ENCODE results near the gene BANF2. TPM values are rescaled to one million over a fixed set of nuclear protein-coding genes. Genes with fewer than 3 reads are reported as not detected.

Gene BANF2
- total and polyA plus RNA-seq, 2 of the 13 experiments (the other 11 are each of a cell fraction or from before 2014, with no cell fraction given), result 0.35 TPM; not detected in 1

DNA sequence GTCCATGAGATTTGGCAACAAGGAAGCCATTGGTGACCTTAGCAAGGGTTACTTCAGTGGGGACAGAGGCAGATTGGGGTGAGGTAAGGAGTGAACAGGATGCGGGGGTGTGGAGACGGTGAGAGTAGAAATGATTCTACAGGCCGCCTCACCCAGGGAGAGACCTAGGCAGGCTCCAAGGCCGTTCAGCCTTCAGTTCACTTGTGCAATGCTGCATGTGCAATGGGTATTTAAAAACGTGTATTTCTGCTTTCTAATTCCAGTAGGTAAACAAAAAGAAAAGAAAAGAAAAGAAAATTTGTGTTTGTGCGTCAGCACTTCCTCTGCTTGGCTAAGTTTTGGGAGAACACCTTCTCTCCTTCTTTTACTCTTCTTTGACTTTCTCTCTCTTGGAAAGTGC lies 56.8 kb downstream of the BANF2 start (continued):
- TF ChIP-seq BCL6 (CRISPR knock-in tag; IDR thresholded peaks at IDR 0.05) (peak; percentile 35; the same call in 1 of the 2 replicates), SAP130 (CRISPR knock-in tag; IDR thresholded peaks at IDR 0.05; ENCODE audit: low read depth) (no peak), CBX5 (CRISPR knock-in tag; IDR thresholded peaks at IDR 0.05; ENCODE audit: borderline replicate concordance) (no peak), FLYWCH1 (CRISPR knock-in tag; IDR thresholded peaks at IDR 0.05) (no peak)

- H3K9me3 ChIP-seq (ENCODE audit: low read length), result 0 out of 2 replicates have a peak, but pooled peaks cover 9% of the 10 kb centered on the region
- no peak overlapping the region for H3K9ac ChIP-seq (ENCODE audit: insufficient read depth, low read depth, low read length)
- H4K20me1 ChIP-seq (ENCODE audit: insufficient read depth, low read length), result no peaks in the 10 kb centered on the region
- 0 out of 2 replicates have a peak, but pooled peaks cover 7% of the 10 kb centered on the region for H3K4me1 ChIP-seq (ENCODE audit: insufficient read depth, low read length)
- WGBS (ENCODE audit: low lambda C conversion rate), result 64% methylated on average over 2 of the region's 2 CpGs
- CTCF ChIA-PET (ENCODE audit: low intra/inter-chr PET ratio, low total read pairs), result no interaction called here
- no peaks in the 10 kb centered on the region for H3K36me3 ChIP-seq (replicated peaks in 1 of 2; ENCODE audit: control insufficient read depth in 1 of 2, insufficient read depth in 2 of 2, low read length in 2 of 2)
- POLR2A ChIA-PET, result interaction anchor here (1.1 kb wide), 1 partner anchor 75 kb away, joined by 4 read pairs; the partner anchor contains the start of gene RRBP1
- no peak for DNase-seq (ENCODE audit: low spot score)
- no peak overlapping the region for H3K4me2 ChIP-seq (ENCODE audit: low read depth, low read length)
- H3K27me3 ChIP-seq (ENCODE audit: control insufficient read depth in 1 of 2, insufficient read depth in 2 of 2, low read length in 2 of 2), result peaks cover 5 to 40% of the 10 kb centered on the region in 2 experiments; a peak in 4 of 5 replicates
- no peak overlapping the region for H3K4me3 ChIP-seq (replicated peaks in 1 of 3; ENCODE audit: insufficient read depth in 1 of 3, low read depth in 2 of 3, low read length in 3 of 3)
- FAIRE-seq, result no peak
- no peak overlapping the region for H2AFZ ChIP-seq (ENCODE audit: low read length)
- in situ Hi-C loops (cut with HindIII; ENCODE audit: extremely low pct_ligation_motif_present, low pct_unique_long_range_greater_than_20kb), result no loop called here
- TF ChIP-seq BRD4 (CRISPR knock-in tag; IDR thresholded peaks at IDR 0.05) (no peak), ZNF7 (CRISPR knock-in tag; IDR thresholded peaks at IDR 0.05) (peak; percentile 56), STAG1 (CRISPR knock-in tag; IDR thresholded peaks at IDR 0.05) (peak; percentile 12; the same call in 1 of the 2 replicates)
- ATAC-seq, result peak; percentile 55
- intact Hi-C loops (cut with micrococcal nuclease; ENCODE audit: unreplicated experiment), result no loop called here
- BruUV-seq (replicated peaks), result no TSS peak
- H3K79me2 ChIP-seq (ENCODE audit: insufficient read depth, low read length), result no peaks in the 10 kb centered on the region
- no peak overlapping the region for H3K27ac ChIP-seq (ENCODE audit: extremely low read length, insufficient read depth, low read length)
Observed at GRCh38 chr20:17757496-17757895, 57.7 kb downstream of the BANF2 start.

GRCh38 chr20:17758010-17758409 lies 58.2 kb downstream of the BANF2 start:
- Histone ChIP-seq H3K9me3 (ENCODE audit: low read length) (0 out of 2 replicates have a peak, but pooled peaks cover 9% of the 10 kb centered on the region), H2AFZ (ENCODE audit: low read length) (no peak overlapping the region), H3K79me2 (ENCODE audit: insufficient read depth, low read length) (no peaks in the 10 kb centered on the region), H3K9ac (ENCODE audit: insufficient read depth, low read depth, low read length) (no peak overlapping the region), H4K20me1 (ENCODE audit: insufficient read depth, low read length) (no peaks in the 10 kb centered on the region), H3K27me3 (ENCODE audit: control insufficient read depth in 1 of 2, insufficient read depth in 2 of 2, low read length in 2 of 2) (peaks cover 4 to 37% of the 10 kb centered on the region in 2 experiments; a peak in 4 of 5 replicates), H3K4me1 (ENCODE audit: insufficient read depth, low read length) (peaks cover 9% of the 10 kb centered on the region; the same call in 1 of the 2 replicates), H3K4me3 (replicated peaks in 1 of 3; ENCODE audit: insufficient read depth in 1 of 3, low read depth in 2 of 3, low read length in 3 of 3) (no peak overlapping the region), H3K4me2 (ENCODE audit: low read depth, low read length) (no peak overlapping the region), H3K36me3 (replicated peaks in 1 of 2; ENCODE audit: control insufficient read depth in 1 of 2, insufficient read depth in 2 of 2, low read length in 2 of 2) (no peaks in the 10 kb centered on the region), H3K27ac (ENCODE audit: extremely low read length, insufficient read depth, low read length) (no peak overlapping the region)
- 66% methylated on average over 3 of the region's 3 CpGs for WGBS (ENCODE audit: low lambda C conversion rate)
- intact Hi-C loops (cut with micrococcal nuclease; ENCODE audit: unreplicated experiment) (no loop called here), in situ Hi-C loops (cut with HindIII; ENCODE audit: extremely low pct_ligation_motif_present, low pct_unique_long_range_greater_than_20kb) (no loop called here)
- ATAC-seq (no peak), FAIRE-seq (no peak), DNase-seq (ENCODE audit: low spot score) (no peak)
- CTCF ChIA-PET (ENCODE audit: low intra/inter-chr PET ratio, low total read pairs), result no interaction called here
- POLR2A ChIA-PET, result interaction anchor here (0.8 to 1.1 kb wide), 2 partner anchors 12 to 76 kb away, joined by 3 to 4 read pairs; partner anchors contain the start of gene RRBP1
- no TSS peak for BruUV-seq (replicated peaks)
- TF ChIP-seq IRF1 (CRISPR knock-in tag; IDR thresholded peaks at IDR 0.05; ENCODE audit: low read depth) (no peak), ZNF784 (CRISPR knock-in tag; IDR thresholded peaks at IDR 0.05; ENCODE audit: borderline replicate concordance) (no peak), HNRNPL (IDR thresholded peaks at IDR 0.05; ENCODE audit: low read depth, low read length) (no peak), MED8 (CRISPR knock-in tag; IDR thresholded peaks at IDR 0.05; ENCODE audit: insufficient replicate concordance) (peak; percentile 10), ZNF225 (CRISPR knock-in tag; IDR thresholded peaks at IDR 0.05) (no peak)
- TF ChIP-seq, protein P1, sequence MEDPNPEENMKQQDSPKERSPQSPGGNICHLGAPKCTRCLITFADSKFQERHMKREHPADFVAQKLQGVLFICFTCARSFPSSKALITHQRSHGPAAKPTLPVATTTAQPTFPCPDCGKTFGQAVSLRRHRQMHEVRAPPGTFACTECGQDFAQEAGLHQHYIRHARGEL (CRISPR knock-in tag; IDR thresholded peaks at IDR 0.05), result no peak
- TF ChIP-seq, protein P2, sequence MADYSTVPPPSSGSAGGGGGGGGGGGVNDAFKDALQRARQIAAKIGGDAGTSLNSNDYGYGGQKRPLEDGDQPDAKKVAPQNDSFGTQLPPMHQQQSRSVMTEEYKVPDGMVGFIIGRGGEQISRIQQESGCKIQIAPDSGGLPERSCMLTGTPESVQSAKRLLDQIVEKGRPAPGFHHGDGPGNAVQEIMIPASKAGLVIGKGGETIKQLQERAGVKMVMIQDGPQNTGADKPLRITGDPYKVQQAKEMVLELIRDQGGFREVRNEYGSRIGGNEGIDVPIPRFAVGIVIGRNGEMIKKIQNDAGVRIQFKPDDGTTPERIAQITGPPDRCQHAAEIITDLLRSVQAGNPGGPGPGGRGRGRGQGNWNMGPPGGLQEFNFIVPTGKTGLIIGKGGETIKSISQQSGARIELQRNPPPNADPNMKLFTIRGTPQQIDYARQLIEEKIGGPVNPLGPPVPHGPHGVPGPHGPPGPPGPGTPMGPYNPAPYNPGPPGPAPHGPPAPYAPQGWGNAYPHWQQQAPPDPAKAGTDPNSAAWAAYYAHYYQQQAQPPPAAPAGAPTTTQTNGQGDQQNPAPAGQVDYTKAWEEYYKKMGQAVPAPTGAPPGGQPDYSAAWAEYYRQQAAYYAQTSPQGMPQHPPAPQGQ (CRISPR knock-in tag; IDR thresholded peaks at IDR 0.05; ENCODE audit: borderline replicate concordance), result no peak

Measured in HepG2 (cell line).